Testis (tissue), 3 donors: ENCODE data around the gene MRPL40. TPM values are rescaled to one million over a fixed set of nuclear protein-coding genes. Genes with fewer than 3 reads are reported as not detected.

Source experiments
- DNase-seq: peaks from one replicate; pipeline ENCODE4 v3.0.0-alpha.2; 2019
- H3K27ac ChIP-seq, 2 donors: fragments of 200-600 bp; sonication (generic); one replicate each; pipeline ENCODE4 v1.5.1; 2019
- H3K27me3 ChIP-seq: fragments of 200-600 bp; sonication (generic); one replicate; pipeline ENCODE4 v1.5.1; 2019
- H3K36me3 ChIP-seq: fragments of 200-600 bp; sonication (generic); one replicate; pipeline ENCODE4 v1.5.1; 2017; ENCODE audit warnings: low read depth; ENCODE audit errors: missing control alignments
- H3K4me1 ChIP-seq: fragments of 200-600 bp; sonication (generic); one replicate; pipeline ENCODE4 v1.5.1; 2019
- H3K4me3 ChIP-seq, 2 donors: fragments of 200-600 bp; sonication (generic); one replicate each; pipeline ENCODE4 v1.5.1; 2017 to 2019
- H3K9me3 ChIP-seq: fragments of 200-600 bp; sonication (generic); one replicate; pipeline ENCODE4 v1.5.1; 2017
- CTCF ChIP-seq, 3 experiments: fragments of 450-650 bp in 2 of 3; fragments of 200-600 bp in 1 of 3; sonication (generic) in 1 of 3; IDR thresholded peaks; one replicate each; pipeline ENCODE4 v1.5.1; 2016 to 2019; ENCODE audit warnings: antibody characterized with exemption in 3 of 3, mild to moderate bottlenecking in 2 of 3, moderate library complexity in 1 of 3
- POLR2A ChIP-seq: fragments of 450-650 bp; IDR thresholded peaks from one replicate; pipeline ENCODE4 v1.6.1; 2017; ENCODE audit warnings: antibody characterized with exemption, mild to moderate bottlenecking, moderate library complexity
- WGBS, 2 donors: methylation state at CpG; one replicate each; pipeline ENCODE4 v1.1.5; 2018; 5-methylcytosine and 5-hydroxymethylcytosine counted together
- intact Hi-C: fragments of 100-400 bp; cut with DNase I; formaldehyde crosslinking; loops from one replicate; pipeline ENCODE4 v1.15.1; 2023; ENCODE audit warnings: low total_unique reads
- polyA plus RNA-seq: library from polyadenylated mRNA; stranded (reverse); fragments of 350-450 nt; fragmentation: Illumina TruSeq; extraction: RNeasy Lipid Tissue Mini Kit (QIAGEN cat#74804); gene quantifications from one replicate; pipeline ENCODE4 v1.2.3, GENCODE V29; 2014; ENCODE audit warnings: low read depth, low replicate concordance; ENCODE audit not compliant: insufficient read depth
- total RNA-seq, 2 donors: library from RNA; depleted of rRNA; stranded (reverse); fragments of >200 nt; gene quantifications; one replicate each; pipeline ENCODE4 v1.2.3, GENCODE V29; 2016

The MRPL40 gene
- total and polyA plus RNA-seq, 3 donors from 2014 or later: 28.9 to 53.8 (median 29.2) TPM

DNA sequence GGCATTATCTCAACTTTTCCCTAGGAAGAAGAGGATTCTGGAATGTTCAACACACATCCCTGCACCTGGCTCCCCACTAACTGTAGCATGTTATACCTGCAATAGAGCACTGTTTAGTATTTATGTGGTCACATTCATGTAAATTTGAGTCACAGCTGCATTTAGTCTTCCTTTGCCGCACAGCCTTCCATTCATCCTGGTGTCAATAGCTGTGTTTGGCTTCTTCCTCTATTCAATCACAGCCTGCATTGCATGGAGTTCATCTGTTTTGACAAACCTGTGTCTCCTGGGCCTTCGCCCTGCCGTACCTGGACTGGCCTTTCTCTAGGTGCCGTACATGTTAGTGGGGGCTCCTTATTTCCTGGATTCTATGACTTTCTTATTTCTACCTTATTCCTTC, 19.2 kb downstream of the MRPL40 start:
- DNase-seq: no peak
- Histone ChIP-seq H3K9me3 (no peaks in the 10 kb centered on the region), H3K4me3 (no peak overlapping the region), H3K27ac (no peak overlapping the region), H3K27me3 (no peaks in the 10 kb centered on the region), H3K36me3 (no peaks in the 10 kb centered on the region), H3K4me1 (peaks cover 10% of the 10 kb centered on the region)
- TF ChIP-seq POLR2A: no peak
- intact Hi-C loops: no loop called here
- 94 to 98% methylated on average over 4 of the region's 4 CpGs for WGBS, 2 donors

- no peaks in the 10 kb centered on the region for H3K9me3 ChIP-seq
- no peaks in the 10 kb centered on the region for H3K36me3 ChIP-seq
- H3K4me1 ChIP-seq: peaks cover 2% of the 10 kb centered on the region
- intact Hi-C loops: no loop called here
- 93 to 96% methylated on average over 3 to 5 of the region's 5 CpGs for WGBS, 2 donors
- DNase-seq: no peak
- no peaks in the 10 kb centered on the region for H3K27me3 ChIP-seq
- no peak overlapping the region for H3K4me3 ChIP-seq
- no peak overlapping the region for H3K27ac ChIP-seq
- TF ChIP-seq POLR2A: no peak
- no peak for TF ChIP-seq CTCF (IDR thresholded peaks at IDR 0.05)
Observed at GRCh38 chr22:19453718-19454117, 21.4 kb downstream of the MRPL40 start.

- Histone ChIP-seq H3K4me1 (no peaks in the 10 kb centered on the region), H3K9me3 (no peaks in the 10 kb centered on the region), H3K36me3 (no peaks in the 10 kb centered on the region), H3K27ac (no peak overlapping the region), H3K27me3 (no peaks in the 10 kb centered on the region), H3K4me3 (no peak overlapping the region)
- 82 to 85% methylated on average over 5 to 6 of the region's 6 CpGs for WGBS, 2 donors
- intact Hi-C loops: no loop called here
- TF ChIP-seq CTCF (IDR thresholded peaks at IDR 0.05) (no peak), POLR2A (no peak)
- no peak for DNase-seq
Observed at GRCh38 chr22:19454156-19454555, 21.8 kb downstream of the MRPL40 start.

- WGBS, 2 donors: 93 to 100% methylated on average over 2 of the region's 2 CpGs
- Histone ChIP-seq H3K36me3 (no peaks in the 10 kb centered on the region), H3K27me3 (no peaks in the 10 kb centered on the region), H3K4me3 (no peak overlapping the region), H3K9me3 (no peaks in the 10 kb centered on the region), H3K4me1 (no peaks in the 10 kb centered on the region), H3K27ac (no peak overlapping the region)
- TF ChIP-seq POLR2A (no peak), CTCF (IDR thresholded peaks at IDR 0.05) (no peak)
- intact Hi-C loops: no loop called here
- no peak for DNase-seq
Observed at GRCh38 chr22:19455033-19455432, 22.7 kb downstream of the MRPL40 start.

GRCh38 chr22:19455585-19456370, 23.4 kb downstream of the MRPL40 start:
- 62 to 79% methylated on average over 4 of the region's 4 CpGs for WGBS, 2 donors
- DNase-seq: no peak
- Histone ChIP-seq H3K4me1 (no peaks in the 10 kb centered on the region), H3K27me3 (no peaks in the 10 kb centered on the region), H3K4me3 (no peak overlapping the region), H3K27ac (no peak overlapping the region), H3K36me3 (no peaks in the 10 kb centered on the region), H3K9me3 (no peaks in the 10 kb centered on the region)
- TF ChIP-seq CTCF (IDR thresholded peaks at IDR 0.05) (no peak), POLR2A (no peak)
- intact Hi-C loops: no loop called here
